Neural cell (in vitro differentiated cells): ENCODE results near the gene C1QTNF1. TPM values are rescaled to one million over a fixed set of nuclear protein-coding genes. Genes with fewer than 3 reads are reported as not detected.

ENCODE experiments used
- H2AFZ ChIP-seq: fragments of 200-600, 300-800 bp; sonication (generic), shearing (Covaris generic); 2 replicates; pipeline ENCODE4 v1.6.0; 2014; ENCODE audit warnings: low read depth, mild to moderate bottlenecking, antibody characterized with exemption, low read length, moderate library complexity
- H3F3A ChIP-seq: fragments of 200-600 bp; shearing (Covaris generic); 2 replicates; pipeline ENCODE4 v1.6.1; 2016; ENCODE audit warnings: mild to moderate bottlenecking, moderate library complexity, mixed read lengths, antibody characterized with exemption, low read length; ENCODE audit not compliant: insufficient read depth, poor library complexity, severe bottlenecking
- H3K27ac ChIP-seq: fragments of 200-600, 300-800 bp; sonication (generic), shearing (Covaris generic); 2 replicates; pipeline ENCODE4 v1.5.1; 2014; ENCODE audit warnings: mild to moderate bottlenecking, low read length, moderate library complexity
- H3K27me3 ChIP-seq: fragments of 300-800, 200-600 bp; sonication (generic), shearing (Covaris generic); 2 replicates; pipeline ENCODE4 v1.6.0; 2014; ENCODE audit warnings: mild to moderate bottlenecking, low read depth, low read length, moderate library complexity; ENCODE audit not compliant: insufficient read depth
- H3K36me3 ChIP-seq: fragments of 300-800, 200-600 bp; sonication (generic), shearing (Covaris generic); 2 replicates; pipeline ENCODE4 v1.5.1; 2014; ENCODE audit warnings: mild to moderate bottlenecking, antibody characterized with exemption, low read length, moderate library complexity; ENCODE audit not compliant: insufficient read depth
- H3K4me2 ChIP-seq: fragments of 300-800, 200-600 bp; sonication (generic), shearing (Covaris generic); 2 replicates; pipeline ENCODE4 v1.6.0; 2014; ENCODE audit warnings: mild to moderate bottlenecking, low read length
- H3K4me3 ChIP-seq: fragments of 300-800, 200-600 bp; sonication (generic), shearing (Covaris generic); 2 replicates; pipeline ENCODE4 v1.5.1; 2014; ENCODE audit warnings: mild to moderate bottlenecking, low read length, moderate library complexity
- H3K79me2 ChIP-seq: fragments of 200-600 bp; shearing (Covaris generic); replicated peaks from 2 replicates; pipeline ENCODE4 v1.6.0; 2014; ENCODE audit warnings: mild to moderate bottlenecking, low read length, moderate library complexity; ENCODE audit not compliant: insufficient read depth
- H3K9ac ChIP-seq: fragments of 300-800, 200-600 bp; sonication (generic), shearing (Covaris generic); 2 replicates; pipeline ENCODE4 v1.6.1; 2016; ENCODE audit warnings: mild to moderate bottlenecking, low read length, mixed read lengths
- H3K9me2 ChIP-seq: fragments of 200-600 bp; shearing (Covaris generic); 2 replicates; pipeline ENCODE4 v1.6.1; 2016; ENCODE audit warnings: mild to moderate bottlenecking, low read length, mixed read lengths; ENCODE audit not compliant: insufficient read depth
- H3K9me3 ChIP-seq: fragments of 200-600, 300-800 bp; sonication (generic), shearing (Covaris generic); 2 replicates; pipeline ENCODE4 v1.6.1; 2016; ENCODE audit warnings: mild to moderate bottlenecking, mixed run types, low read length, moderate library complexity, mixed read lengths
- H4K20me1 ChIP-seq: fragments of 200-600 bp; shearing (Covaris generic); 2 replicates; pipeline ENCODE4 v1.6.1; 2016; ENCODE audit warnings: mild to moderate bottlenecking, mixed run types; ENCODE audit not compliant: insufficient read depth
- CTCF ChIP-seq: fragments of 450-650 bp; IDR thresholded peaks from 2 replicates; pipeline ENCODE4 v1.5.1; 2014; ENCODE audit warnings: antibody characterized with exemption, mild to moderate bottlenecking, moderate library complexity; ENCODE audit not compliant: poor library complexity, severe bottlenecking
- EP300 ChIP-seq: fragments of 450-650 bp; conservative IDR thresholded peaks from 2 replicates; pipeline ENCODE4 v1.6.1; 2014; ENCODE audit warnings: antibody characterized with exemption, mild to moderate bottlenecking, moderate library complexity; ENCODE audit not compliant: poor library complexity, severe bottlenecking
- EZH2 ChIP-seq: fragments of 200-600, 300-800 bp; shearing (Covaris generic), sonication (generic); IDR thresholded peaks from 2 replicates; pipeline ENCODE4 v1.6.1; 2014; ENCODE audit warnings: antibody characterized with exemption, low read length, borderline replicate concordance, mild to moderate bottlenecking; ENCODE audit not compliant: insufficient read depth, poor library complexity, severe bottlenecking
- MXI1 ChIP-seq: fragments of 450-650 bp; conservative IDR thresholded peaks from 2 replicates; pipeline ENCODE4 v1.6.1; 2014; ENCODE audit warnings: antibody characterized with exemption, mild to moderate bottlenecking; ENCODE audit not compliant: poor library complexity, severe bottlenecking
- POLR2AphosphoS5 ChIP-seq: IDR thresholded peaks from 2 replicates; pipeline ENCODE4 v1.6.1; 2012
- RAD21 ChIP-seq: fragments of 450-650 bp; conservative IDR thresholded peaks from 2 replicates; pipeline ENCODE4 v1.6.1; 2014; ENCODE audit warnings: antibody characterized with exemption, mild to moderate bottlenecking, moderate library complexity
- SMC3 ChIP-seq: fragments of 450-650 bp; conservative IDR thresholded peaks from 2 replicates; pipeline ENCODE4 v1.6.1; 2014; ENCODE audit warnings: antibody characterized with exemption, mild to moderate bottlenecking, moderate library complexity; ENCODE audit not compliant: poor library complexity
- TAF1 ChIP-seq: IDR thresholded peaks from 2 replicates; pipeline ENCODE4 v1.6.1; 2012; ENCODE audit warnings: low read depth
- polyA plus RNA-seq: library from polyadenylated mRNA; depleted of rRNA; stranded (reverse); fragments of >200 nt; gene quantifications from 2 replicates; pipeline ENCODE4 v1.2.3, GENCODE V29; 2014
- TF ChIP-seq, protein P1 (sequence below): IDR thresholded peaks from 2 replicates; pipeline ENCODE4 v1.6.1; 2012; ENCODE audit warnings: borderline replicate concordance

Gene C1QTNF1
- polyA plus RNA-seq, 1 donor from 2014 or later, result 0.16 TPM

GRCh38 chr17:79002291-79002690 is 21.7 kb upstream of the C1QTNF1 start:
- Histone ChIP-seq H3K4me3 (no peak overlapping the region), H4K20me1 (no peaks in the 10 kb centered on the region), H3K27me3 (no peaks in the 10 kb centered on the region), H3K4me2 (no peak overlapping the region), H3K79me2 (no peaks in the 10 kb centered on the region), H3K9me2 (no peaks in the 10 kb centered on the region), H3K36me3 (no peaks in the 10 kb centered on the region), H2AFZ (no peak overlapping the region), H3K9me3 (no peaks in the 10 kb centered on the region), H3K27ac (no peak overlapping the region), H3K9ac (no peak overlapping the region), H3F3A (no peaks in the 10 kb centered on the region)
- TF ChIP-seq, protein P1, sequence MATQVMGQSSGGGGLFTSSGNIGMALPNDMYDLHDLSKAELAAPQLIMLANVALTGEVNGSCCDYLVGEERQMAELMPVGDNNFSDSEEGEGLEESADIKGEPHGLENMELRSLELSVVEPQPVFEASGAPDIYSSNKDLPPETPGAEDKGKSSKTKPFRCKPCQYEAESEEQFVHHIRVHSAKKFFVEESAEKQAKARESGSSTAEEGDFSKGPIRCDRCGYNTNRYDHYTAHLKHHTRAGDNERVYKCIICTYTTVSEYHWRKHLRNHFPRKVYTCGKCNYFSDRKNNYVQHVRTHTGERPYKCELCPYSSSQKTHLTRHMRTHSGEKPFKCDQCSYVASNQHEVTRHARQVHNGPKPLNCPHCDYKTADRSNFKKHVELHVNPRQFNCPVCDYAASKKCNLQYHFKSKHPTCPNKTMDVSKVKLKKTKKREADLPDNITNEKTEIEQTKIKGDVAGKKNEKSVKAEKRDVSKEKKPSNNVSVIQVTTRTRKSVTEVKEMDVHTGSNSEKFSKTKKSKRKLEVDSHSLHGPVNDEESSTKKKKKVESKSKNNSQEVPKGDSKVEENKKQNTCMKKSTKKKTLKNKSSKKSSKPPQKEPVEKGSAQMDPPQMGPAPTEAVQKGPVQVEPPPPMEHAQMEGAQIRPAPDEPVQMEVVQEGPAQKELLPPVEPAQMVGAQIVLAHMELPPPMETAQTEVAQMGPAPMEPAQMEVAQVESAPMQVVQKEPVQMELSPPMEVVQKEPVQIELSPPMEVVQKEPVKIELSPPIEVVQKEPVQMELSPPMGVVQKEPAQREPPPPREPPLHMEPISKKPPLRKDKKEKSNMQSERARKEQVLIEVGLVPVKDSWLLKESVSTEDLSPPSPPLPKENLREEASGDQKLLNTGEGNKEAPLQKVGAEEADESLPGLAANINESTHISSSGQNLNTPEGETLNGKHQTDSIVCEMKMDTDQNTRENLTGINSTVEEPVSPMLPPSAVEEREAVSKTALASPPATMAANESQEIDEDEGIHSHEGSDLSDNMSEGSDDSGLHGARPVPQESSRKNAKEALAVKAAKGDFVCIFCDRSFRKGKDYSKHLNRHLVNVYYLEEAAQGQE, result no peak
- no peak for TF ChIP-seq SMC3
- TF ChIP-seq MXI1, result no peak
- TF ChIP-seq RAD21, result no peak
- TF ChIP-seq POLR2AphosphoS5, result no peak
- no peak for TF ChIP-seq EP300
- no peak for TF ChIP-seq TAF1
- no peak for TF ChIP-seq CTCF
- TF ChIP-seq EZH2, result no peak

DNA sequence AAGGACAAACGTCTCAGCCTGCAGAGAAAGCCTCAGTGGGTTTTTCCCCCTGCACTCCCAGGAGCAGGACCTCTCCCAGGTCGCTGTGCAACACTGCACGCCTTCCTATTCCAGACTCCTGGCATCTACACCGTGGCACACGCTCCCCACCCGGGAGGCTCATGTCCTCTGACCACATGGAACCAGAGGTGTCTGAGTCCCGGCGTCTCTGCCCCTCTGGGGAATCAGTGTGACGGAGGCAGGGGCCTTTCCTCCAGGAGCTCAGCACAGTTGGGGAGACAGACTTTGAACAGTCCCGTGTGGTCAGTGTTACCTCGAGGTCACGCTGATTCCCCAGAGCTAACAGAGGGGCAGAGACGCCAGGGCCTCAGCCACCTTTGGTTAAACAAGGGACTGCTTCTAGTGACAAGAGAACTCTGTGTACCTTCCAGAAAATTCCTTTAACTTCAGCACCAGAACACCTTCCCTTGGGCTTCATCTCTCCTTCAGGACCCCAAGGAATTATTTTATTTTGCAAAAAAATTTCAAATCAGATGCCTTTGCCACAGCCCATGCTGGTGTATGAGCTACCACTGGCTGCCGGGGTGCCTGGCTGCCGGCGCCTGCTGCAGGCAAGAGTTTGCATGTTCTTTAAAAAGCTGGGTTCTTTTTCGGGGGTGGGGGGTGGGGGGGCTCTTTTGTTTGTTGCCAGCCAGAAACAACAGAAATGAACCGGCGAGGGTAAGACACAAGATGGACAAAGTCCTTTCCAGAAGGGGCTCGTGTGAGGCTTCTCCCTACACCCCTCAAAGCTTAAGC is 21.0 kb upstream of the C1QTNF1 start:
- no peaks in the 10 kb centered on the region for H3K9me3 ChIP-seq
- H3K36me3 ChIP-seq, result no peaks in the 10 kb centered on the region
- H3K27me3 ChIP-seq, result no peaks in the 10 kb centered on the region
- H3K9me2 ChIP-seq, result no peaks in the 10 kb centered on the region
- peaks cover 6% of the 10 kb centered on the region for H3K79me2 ChIP-seq
- no peaks in the 10 kb centered on the region for H4K20me1 ChIP-seq
- no peaks in the 10 kb centered on the region for H3F3A ChIP-seq
- H2AFZ ChIP-seq, result no peak overlapping the region
- H3K4me3 ChIP-seq, result no peak overlapping the region
- no peak overlapping the region for H3K9ac ChIP-seq
- H3K4me2 ChIP-seq, result no peak overlapping the region
- no peak overlapping the region for H3K27ac ChIP-seq
- no peak for TF ChIP-seq MXI1
- no peak for TF ChIP-seq EP300
